Sigmoid colon (tissue), 7 donors: ENCODE measurements around the gene EPHB1. TPM values are rescaled to one million over a fixed set of nuclear protein-coding genes. Genes with fewer than 3 reads are reported as not detected.
"Not testable (repeated sequence)": the region's sequence is repeated elsewhere in the genome, so short reads cannot be mapped to it uniquely, and the experiment has no call there.

ENCODE experiments used
- DNase-seq: peaks from one replicate; pipeline ENCODE4 v3.0.0-alpha.2; 2019
- H3K27ac ChIP-seq, 4 donors: fragments of 200-600 bp; sonication (generic); one replicate each; pipeline ENCODE4 v1.5.1; 2016 to 2019; ENCODE audit warnings: mild to moderate bottlenecking in 1 of 4
- H3K27me3 ChIP-seq, 3 donors: fragments of 200-600 bp; sonication (generic); one replicate each; pipeline ENCODE4 v1.5.1; 2019; ENCODE audit warnings: mild to moderate bottlenecking in 1 of 3
- H3K36me3 ChIP-seq, 4 donors: fragments of 200-600 bp; sonication (generic); one replicate each; pipeline ENCODE4 v1.5.1; 2016 to 2019
- H3K4me1 ChIP-seq, 4 donors: fragments of 200-600 bp; sonication (generic); one replicate each; pipeline ENCODE4 v1.5.1; 2017 to 2019
- H3K4me3 ChIP-seq, 4 donors: fragments of 200-600 bp; sonication (generic); one replicate each; pipeline ENCODE4 v1.5.1; 2017 to 2019; ENCODE audit warnings: mild to moderate bottlenecking in 2 of 4, moderate library complexity in 1 of 4
- H3K9me3 ChIP-seq, 4 donors: fragments of 200-600 bp in 3 of 4; sonication (generic) in 3 of 4; one replicate each; pipeline versions ENCODE4 v1.5.1 to v1.6.1; 2013 to 2019
- EP300 ChIP-seq, 4 donors: sonication (generic); formaldehyde crosslinking; IDR thresholded peaks; one replicate each; pipeline ENCODE4 v1.6.1; 2017; ENCODE audit warnings: antibody characterized with exemption in 4 of 4
- POLR2A ChIP-seq, 2 donors: fragments of 450-650 bp; IDR thresholded peaks; one replicate each; pipeline ENCODE4 v1.6.1; 2016; ENCODE audit warnings: antibody characterized with exemption in 2 of 2, mild to moderate bottlenecking in 2 of 2, moderate library complexity in 2 of 2
- POLR2AphosphoS5 ChIP-seq, 4 donors: sonication (generic); formaldehyde crosslinking; IDR thresholded peaks; one replicate each; pipeline ENCODE4 v1.6.1; 2017; ENCODE audit warnings: antibody characterized with exemption in 4 of 4
- WGBS, 2 donors: extraction: QIAGEN DNeasy Blood & Tissue Kit; methylation state at CpG; one replicate each; pipeline ENCODE4 v1.1.7; 2013; 5-methylcytosine and 5-hydroxymethylcytosine counted together
- intact Hi-C: fragments of 100-400 bp; cut with DNase I; formaldehyde crosslinking; loops from one replicate; pipeline ENCODE4 v1.15.1; 2023
- polyA plus RNA-seq, 3 donors: library from polyadenylated mRNA; stranded (reverse); fragments of 200-250 nt; gene quantifications; one replicate each; pipeline ENCODE4 v1.2.3, GENCODE V29; 2013
- total RNA-seq, 4 donors: library from RNA; depleted of rRNA; stranded (reverse); fragments of >200 nt; gene quantifications; one replicate each; pipeline ENCODE4 v1.1.0, GENCODE V29; 2016
- TF ChIP-seq, protein P1 (sequence below), 4 experiments: fragments of 450-650 bp in 3 of 4; fragments of 200-600 bp in 1 of 4; IDR thresholded peaks; one replicate each; pipeline ENCODE4 v1.5.1; 2016 to 2019; ENCODE audit warnings: antibody characterized with exemption in 4 of 4, mild to moderate bottlenecking in 3 of 4, moderate library complexity in 2 of 4
- donor health status: healthy with polysubstance abuse.
- donor health status: Bipolar disorder and iron deficiency.
- donor health status: healthy.

The EPHB1 gene
- total and polyA plus RNA-seq, 7 donors, result 0.29 to 17.3 (median 3.6) TPM; not detected in 2

DNA sequence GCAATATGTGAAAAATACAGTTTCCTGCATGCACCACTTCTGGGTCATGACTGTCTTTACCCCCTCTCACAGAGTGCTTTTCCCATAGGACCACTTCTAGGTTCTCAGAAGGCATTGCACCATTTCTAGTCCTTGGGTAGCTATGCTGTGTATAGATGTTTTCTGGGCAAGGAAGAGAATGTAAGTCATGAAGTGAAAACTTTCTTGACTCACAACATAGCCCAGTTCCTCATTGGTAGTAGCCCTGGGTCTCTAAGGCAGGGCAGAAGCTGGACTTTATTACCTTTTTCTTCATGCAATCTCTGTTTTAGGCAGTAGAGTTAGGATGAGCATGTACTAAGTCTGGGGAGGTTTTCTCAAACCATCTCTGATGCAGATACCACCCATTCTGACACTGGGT lies 203.1 kb downstream of the EPHB1 start:
- TF ChIP-seq EP300 (IDR thresholded peaks at IDR 0.05), result no peak
- TF ChIP-seq, protein P1, sequence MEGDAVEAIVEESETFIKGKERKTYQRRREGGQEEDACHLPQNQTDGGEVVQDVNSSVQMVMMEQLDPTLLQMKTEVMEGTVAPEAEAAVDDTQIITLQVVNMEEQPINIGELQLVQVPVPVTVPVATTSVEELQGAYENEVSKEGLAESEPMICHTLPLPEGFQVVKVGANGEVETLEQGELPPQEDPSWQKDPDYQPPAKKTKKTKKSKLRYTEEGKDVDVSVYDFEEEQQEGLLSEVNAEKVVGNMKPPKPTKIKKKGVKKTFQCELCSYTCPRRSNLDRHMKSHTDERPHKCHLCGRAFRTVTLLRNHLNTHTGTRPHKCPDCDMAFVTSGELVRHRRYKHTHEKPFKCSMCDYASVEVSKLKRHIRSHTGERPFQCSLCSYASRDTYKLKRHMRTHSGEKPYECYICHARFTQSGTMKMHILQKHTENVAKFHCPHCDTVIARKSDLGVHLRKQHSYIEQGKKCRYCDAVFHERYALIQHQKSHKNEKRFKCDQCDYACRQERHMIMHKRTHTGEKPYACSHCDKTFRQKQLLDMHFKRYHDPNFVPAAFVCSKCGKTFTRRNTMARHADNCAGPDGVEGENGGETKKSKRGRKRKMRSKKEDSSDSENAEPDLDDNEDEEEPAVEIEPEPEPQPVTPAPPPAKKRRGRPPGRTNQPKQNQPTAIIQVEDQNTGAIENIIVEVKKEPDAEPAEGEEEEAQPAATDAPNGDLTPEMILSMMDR (IDR thresholded peaks at IDR 0.05), result no peak
- TF ChIP-seq POLR2A (IDR thresholded peaks at IDR 0.05), result no peak
- TF ChIP-seq POLR2AphosphoS5 (IDR thresholded peaks at IDR 0.05), result no peak
- H3K4me1 ChIP-seq, result peaks cover 0 to 11% (median 4%) of the 10 kb centered on the region in 4 donors
- intact Hi-C loops, result no loop called here

DNA sequence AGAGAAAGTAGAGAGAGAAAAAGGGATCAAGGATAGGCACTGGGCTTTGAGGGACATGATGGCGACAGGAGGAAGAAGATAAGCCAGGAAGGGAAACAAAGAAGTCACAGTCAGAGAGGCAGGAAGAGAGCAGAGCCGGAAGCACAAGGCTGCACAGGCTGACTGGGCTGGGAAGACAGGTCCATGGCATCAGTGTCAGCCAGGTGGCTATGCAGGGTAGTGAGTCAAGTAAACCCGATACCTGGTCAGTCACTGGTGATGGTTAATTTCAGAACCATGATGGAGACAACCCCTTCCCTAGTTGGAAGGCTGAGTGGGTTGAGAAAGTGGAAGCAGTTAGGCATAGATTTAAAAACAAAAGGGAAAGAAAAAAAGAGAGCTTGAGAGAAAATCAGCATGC lies 203.8 kb downstream of the EPHB1 start:
- H3K36me3 ChIP-seq, result no peaks in the 10 kb centered on the region
- DNase-seq, result no peak
- 60 to 65% methylated on average over 3 of the region's 3 CpGs for WGBS, 2 donors
- H3K9me3 ChIP-seq, result no peaks in the 10 kb centered on the region
- no peak overlapping the region for H3K4me3 ChIP-seq
- H3K27me3 ChIP-seq, result no peaks in the 10 kb centered on the region
- TF ChIP-seq EP300 (IDR thresholded peaks at IDR 0.05) (no peak), POLR2AphosphoS5 (IDR thresholded peaks at IDR 0.05) (no peak), POLR2A (IDR thresholded peaks at IDR 0.05) (no peak)
- TF ChIP-seq, protein P1 (IDR thresholded peaks at IDR 0.05), result no peak
- no peak overlapping the region for H3K27ac ChIP-seq
- intact Hi-C loops, result no loop called here
- peaks cover 0 to 11% (median 4%) of the 10 kb centered on the region in 4 donors for H3K4me1 ChIP-seq

More for the DNA sequence above, 203.1 kb downstream of the EPHB1 start:
- DNase-seq, result no peak
- no peaks in the 10 kb centered on the region for H3K27me3 ChIP-seq
- H3K36me3 ChIP-seq, result no peaks in the 10 kb centered on the region
- no peaks in the 10 kb centered on the region for H3K9me3 ChIP-seq
- H3K27ac ChIP-seq, result no peak overlapping the region
- H3K4me3 ChIP-seq, result no peak overlapping the region

DNA sequence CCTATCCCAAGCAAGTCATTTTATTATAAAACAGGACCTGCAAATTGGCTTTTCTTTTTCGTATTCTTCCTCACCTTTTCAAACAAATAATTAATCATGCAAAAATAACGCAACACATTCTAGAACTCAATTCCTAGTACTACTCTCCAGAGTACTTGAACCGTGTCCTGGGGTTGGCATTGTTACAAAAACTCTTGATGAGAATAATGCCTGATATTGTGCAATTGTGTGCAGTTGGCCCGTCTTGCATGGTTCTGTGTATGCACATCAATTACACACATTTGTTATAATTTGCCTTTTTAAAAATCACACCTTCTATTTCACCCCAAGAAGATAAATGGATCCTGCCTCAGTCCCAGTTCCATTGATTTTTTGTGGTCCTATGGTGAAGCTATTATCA lies 205.4 kb downstream of the EPHB1 start:
- WGBS, 2 donors, result 69 to 85% methylated on average over 4 of the region's 4 CpGs
- no peak for DNase-seq
- H3K27me3 ChIP-seq, result no peaks in the 10 kb centered on the region
- peak in 1 of 4 donors; percentile 9 for TF ChIP-seq POLR2AphosphoS5 (IDR thresholded peaks at IDR 0.05)
- TF ChIP-seq, protein P1 (IDR thresholded peaks at IDR 0.05), result no peak
- H3K4me3 ChIP-seq, result no peak overlapping the region
- intact Hi-C loops, result no loop called here
- no peaks in the 10 kb centered on the region for H3K36me3 ChIP-seq
- no peak overlapping the region for H3K27ac ChIP-seq
- H3K4me1 ChIP-seq, result peaks cover 0 to 11% (median 4%) of the 10 kb centered on the region in 4 donors
- no peaks in the 10 kb centered on the region for H3K9me3 ChIP-seq

DNA sequence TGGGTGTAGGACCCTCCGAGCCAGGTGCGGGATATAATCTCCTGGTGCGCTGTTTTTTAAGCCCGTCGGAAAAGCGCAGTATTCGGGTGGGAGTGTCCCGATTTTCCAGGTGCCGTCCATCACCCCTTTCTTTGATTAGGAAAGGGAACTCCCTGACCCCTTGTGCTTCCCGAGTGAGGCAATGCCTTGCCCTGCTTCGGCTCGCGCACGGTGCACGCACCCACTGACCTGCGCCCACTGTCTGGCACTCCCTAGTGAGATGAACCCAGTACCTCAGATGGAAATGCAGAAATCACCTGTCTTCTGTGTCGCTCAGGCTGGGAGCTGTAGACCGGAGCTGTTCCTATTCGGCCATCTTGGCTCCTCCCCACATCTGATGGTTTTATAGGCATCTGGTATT lies 210.6 kb downstream of the EPHB1 start:
- H3K27ac ChIP-seq, H3K36me3 ChIP-seq, H3K4me3 ChIP-seq, DNase-seq, H3K9me3 ChIP-seq, intact Hi-C loops, H3K4me1 ChIP-seq, H3K27me3 ChIP-seq: not testable (repeated sequence)
- 94 to 95% methylated on average over 19 of the region's 19 CpGs for whole genome bisulfite sequencing, 2 donors

DNA sequence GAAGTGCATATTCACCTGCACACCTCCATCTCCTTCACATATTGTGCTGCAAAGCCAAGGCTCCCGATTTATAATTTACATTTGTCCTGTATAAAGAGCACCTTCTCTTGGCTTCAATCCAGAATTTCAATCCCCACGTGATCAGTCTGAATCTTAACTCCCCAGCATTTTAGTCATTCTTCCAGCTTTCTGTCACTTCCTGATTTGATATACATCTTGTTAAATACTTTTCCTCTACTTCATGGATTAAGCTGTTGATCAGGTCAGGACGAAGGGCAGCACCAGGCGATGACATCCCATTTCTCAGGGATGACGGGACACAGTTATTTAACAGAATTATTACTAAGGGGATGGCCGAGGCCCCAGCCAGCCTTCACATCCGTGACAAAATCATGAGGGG lies 212.5 kb downstream of the EPHB1 start:
- H3K36me3 ChIP-seq, result no peaks in the 10 kb centered on the region
- intact Hi-C loops, result no loop called here
- no peak overlapping the region for H3K27ac ChIP-seq
- TF ChIP-seq POLR2A (IDR thresholded peaks at IDR 0.05), result no peak
- TF ChIP-seq POLR2AphosphoS5 (IDR thresholded peaks at IDR 0.05), result no peak
- TF ChIP-seq, protein P1 (IDR thresholded peaks at IDR 0.05), result no peak
- H3K27me3 ChIP-seq, result no peaks in the 10 kb centered on the region
- no peak for DNase-seq
- H3K4me3 ChIP-seq, result no peak overlapping the region
- WGBS, 2 donors, result 72 to 87% methylated on average over 7 of the region's 7 CpGs
- no peaks in the 10 kb centered on the region for H3K9me3 ChIP-seq
- no peaks in the 10 kb centered on the region for H3K4me1 ChIP-seq
